ENCODE data around the gene HPD. TPM values are rescaled to one million over a fixed set of nuclear protein-coding genes. Genes with fewer than 3 reads are reported as not detected.

HPD gene
- total RNA-seq, 1 experiment from 2014 or later = not detected

GRCh38 chr12:121795034-121795968 lies 63.4 kb downstream of the HPD start:
- POLR2A ChIA-PET (ENCODE audit: unreplicated experiment) = interaction anchor here (0.9 kb wide), 1 partner anchor 12 kb away, joined by 4 read pairs; no protein-coding TSS in a partner anchor

GRCh38 chr12:121794534-121795033 lies 64.1 kb downstream of the HPD start:
- ChIA-PET CTCF (interaction anchor here (0.5 to 4.0 kb wide), 26 partner anchors 8 to 242 kb away, joined by 3 to 95 read pairs (median 6); partner anchors contain the start of genes PSMD9, SETD1B and TMEM120B), POLR2A (ENCODE audit: unreplicated experiment) (interaction anchor here (0.6 to 1.0 kb wide), 4 partner anchors 12 to 947 kb away, joined by 3 to 5 read pairs (median 4); partner anchors contain the start of gene PSMD9)
- no peaks in the 10 kb centered on the region for H3F3A ChIP-seq (ENCODE audit: low read length, unreplicated experiment)
- peaks cover 79% of the 10 kb centered on the region for H3K79me2 ChIP-seq (ENCODE audit: low read length)
- H3K9me2 ChIP-seq (replicated peaks; ENCODE audit: low read length) = no peaks in the 10 kb centered on the region
- peak overlapping the region; percentile 84 for H3K4me3 ChIP-seq (ENCODE audit: low read length)
- peak overlapping the region; percentile 67 for H3K27ac ChIP-seq (ENCODE audit: low read length)
- peak overlapping the region; percentile 93 for H3K4me2 ChIP-seq (ENCODE audit: low read length)
- DNase-seq (no peak), ATAC-seq (peak; percentile 0; the same call in 1 of the 2 replicates)
- intact Hi-C loops (cut with micrococcal nuclease) = loop anchor here (1.0 to 10.0 kb wide), 7 partner anchors 10 to 230 kb away; partner anchors contain the start of genes BCL7A, ORAI1 and TMEM120B
- peaks cover 78% of the 10 kb centered on the region for H3K4me1 ChIP-seq (ENCODE audit: insufficient read depth, low read length)
- peak overlapping the region; percentile 51 for H2AFZ ChIP-seq (ENCODE audit: low read length)
- H3K9ac ChIP-seq (ENCODE audit: low read length) = peak overlapping the region; percentile 59
- no peaks in the 10 kb centered on the region for H3K27me3 ChIP-seq (ENCODE audit: low read length)
- TF ChIP-seq EZH2phosphoT487 (IDR thresholded peaks at IDR 0.05; ENCODE audit: borderline replicate concordance, low read length) (no peak), CTCF (conservative IDR thresholded peaks at IDR 0.05; ENCODE audit: low read depth, low read length) (no peak), EZH2 (IDR thresholded peaks at IDR 0.05; ENCODE audit: low read length, unreplicated experiment) (no peak)
- no TSS peak for BruUV-seq (replicated peaks)
- no peaks in the 10 kb centered on the region for H3K9me3 ChIP-seq (ENCODE audit: low read length)
- no peaks in the 10 kb centered on the region for H4K20me1 ChIP-seq (ENCODE audit: low read length)
- 0 out of 2 replicates have a peak, but pooled peaks cover 3% of the 10 kb centered on the region for H3K36me3 ChIP-seq (ENCODE audit: low read depth, low read length)

More at GRCh38 chr12:121795034-121795968, 63.4 kb downstream of the HPD start:
- H3K4me2 ChIP-seq (ENCODE audit: low read length) = peak overlapping the region; percentile 93
- TF ChIP-seq EZH2 (IDR thresholded peaks at IDR 0.05; ENCODE audit: low read length, unreplicated experiment) (no peak), CTCF (conservative IDR thresholded peaks at IDR 0.05; ENCODE audit: low read depth, low read length) (peak; percentile 99), EZH2phosphoT487 (IDR thresholded peaks at IDR 0.05; ENCODE audit: borderline replicate concordance, low read length) (no peak)
- H3K27me3 ChIP-seq (ENCODE audit: low read length) = no peaks in the 10 kb centered on the region
- H3F3A ChIP-seq (ENCODE audit: low read length, unreplicated experiment) = no peaks in the 10 kb centered on the region
- no peaks in the 10 kb centered on the region for H4K20me1 ChIP-seq (ENCODE audit: low read length)
- peak overlapping the region; percentile 84 for H3K4me3 ChIP-seq (ENCODE audit: low read length)
- H3K36me3 ChIP-seq (ENCODE audit: low read depth, low read length) = 0 out of 2 replicates have a peak, but pooled peaks cover 3% of the 10 kb centered on the region
- no peaks in the 10 kb centered on the region for H3K9me2 ChIP-seq (replicated peaks; ENCODE audit: low read length)
- H3K9me3 ChIP-seq (ENCODE audit: low read length) = no peaks in the 10 kb centered on the region
- H2AFZ ChIP-seq (ENCODE audit: low read length) = peak overlapping the region; percentile 51
- H3K27ac ChIP-seq (ENCODE audit: low read length) = peak overlapping the region; percentile 67
- peak overlapping the region; percentile 59 for H3K9ac ChIP-seq (ENCODE audit: low read length)
- ATAC-seq (peak; percentile 5), DNase-seq (peak; percentile 89)
- H3K4me1 ChIP-seq (ENCODE audit: insufficient read depth, low read length) = peaks cover 71% of the 10 kb centered on the region
- no TSS peak for BruUV-seq (replicated peaks)
- H3K79me2 ChIP-seq (ENCODE audit: low read length) = peaks cover 72% of the 10 kb centered on the region
- intact Hi-C loops (cut with micrococcal nuclease) = loop anchor here (10.0 kb wide), 1 partner anchor 230 kb away; the partner anchor contains the start of gene BCL7A
- CTCF ChIA-PET = interaction anchor here (0.6 to 4.0 kb wide), 16 partner anchors 11 to 243 kb away, joined by 3 to 95 read pairs (median 7); partner anchors contain the start of gene PSMD9
